Pancreas (tissue), 10 donors: ENCODE measurements around the gene NRP1. TPM values are rescaled to one million over a fixed set of nuclear protein-coding genes. Genes with fewer than 3 reads are reported as not detected.

Source experiments
- ATAC-seq, 4 donors: fragments of 200-7000 bp; cut with Tn5 transposase; one replicate each; pipeline versions ENCODE4 v1.8.0 to v1.9.1; 2020; ENCODE audit warnings: mild to moderate bottlenecking in 4 of 4, moderate library complexity in 4 of 4
- DNase-seq, 6 donors: peaks; one replicate each; pipeline ENCODE4 v3.0.0-alpha.2; 2020
- FAIRE-seq: peaks from 2 replicates; lab custom pipeline; 2012; peaks lifted over from hg19 to GRCh38; lab: Jason Lieb, UNC
- H3K27ac ChIP-seq, 4 donors: fragments of 200-600 bp; sonication (generic); 1 replicate in 3 of 4; 2 replicates in 1 of 4; pipeline versions ENCODE4 v1.5.0 to v1.8.0; 2020
- H3K27me3 ChIP-seq, 4 donors: fragments of 200-600 bp; one replicate each; pipeline ENCODE4 v1.8.0; 2021
- H3K36me3 ChIP-seq, 3 donors: fragments of 200-600 bp; sonication (generic) in 1 of 3; one replicate each; pipeline versions ENCODE4 v1.5.0 to v1.8.0; 2020 to 2021
- H3K4me1 ChIP-seq, 3 donors: fragments of 200-600 bp; one replicate each; pipeline ENCODE4 v1.8.0; 2021
- H3K4me3 ChIP-seq, 4 donors: fragments of 200-600 bp; sonication (generic) in 2 of 4; one replicate each; pipeline versions ENCODE4 v1.5.0 to v1.8.0; 2020 to 2021
- H3K9me3 ChIP-seq, 4 donors: fragments of 200-600 bp; one replicate each; pipeline ENCODE4 v1.8.0; 2021
- CTCF ChIP-seq, 4 donors: fragments of 200-600 bp; sonication (generic) in 3 of 4; IDR thresholded peaks; one replicate each; pipeline versions ENCODE4 v1.5.0 to v1.8.0; 2021; ENCODE audit warnings: antibody characterized with exemption in 4 of 4
- WGBS, 2 donors: extraction: QIAGEN DNeasy Blood & Tissue Kit; methylation state at CpG; one replicate each; pipeline ENCODE4 v1.1.7; 2013; 5-methylcytosine and 5-hydroxymethylcytosine counted together
- intact Hi-C, 3 donors: fragments of 100-400 bp; cut with DNase I; formaldehyde crosslinking; loops; one replicate each; pipeline versions ENCODE4 v1.11.1 to v1.14.2; 2022
- polyA plus RNA-seq, 2 donors: library from polyadenylated mRNA; stranded (reverse); fragments of 200-250 nt; gene quantifications; one replicate each; pipeline ENCODE4 v1.2.3, GENCODE V29; 2013
- total RNA-seq, 6 donors: library from RNA; stranded (reverse); fragmentation: NEBNext Ultra II Directional in 4 of 6; extraction: Animal tissue kit (Norgen Biotek cat#: 25700) in 4 of 6; gene quantifications; one replicate each; pipeline versions ENCODE4 v1.2.1 to v1.2.4, GENCODE V29; 2021 to 2023
- donor health status: healthy with polysubstance abuse.
- donor health status: DM: no; HTN: no; CAD: no; lungs with moderate emphysema.
- donor health status: DM: no; HTN: no; CAD: no.
- donor health status: control.
- donor health status: control.
- donor health status: Bipolar disorder and iron deficiency.
- donor health status: DM: yes; HTN: yes; CAD: no.
- donor health status: DM: no; HTN: no; CAD: no.
- donor health status: DM: no; HTN: no; CAD: no.
- donor health status: DM: yes; HTN: yes; CAD: no.

NRP1 gene
- total and polyA plus RNA-seq, 8 donors = 12.0 to 56.4 (median 28.4) TPM

GRCh38 chr10:33328253-33328652 is 6.2 kb downstream of the NRP1 start:
- ATAC-seq (no peak), DNase-seq (no peak), FAIRE-seq (no peak)
- peaks cover 0 to 12% (median 10%) of the 10 kb centered on the region in 3 donors for H3K4me1 ChIP-seq
- peak overlapping the region in 1 of 4 donors; percentile 4 for H3K4me3 ChIP-seq
- H3K9me3 ChIP-seq = no peaks in the 10 kb centered on the region
- intact Hi-C loops = loop anchor here in 1 of 3 donors (10.0 kb wide), 1 partner anchor 1307 kb away; no protein-coding TSS in a partner anchor
- H3K27ac ChIP-seq = no peak overlapping the region
- TF ChIP-seq CTCF (IDR thresholded peaks at IDR 0.05) = no peak
- no peaks in the 10 kb centered on the region for H3K27me3 ChIP-seq
- WGBS, 2 donors = 87 to 92% methylated on average over 3 of the region's 3 CpGs
- no peaks in the 10 kb centered on the region for H3K36me3 ChIP-seq

GRCh38 chr10:33327751-33328150 is 6.7 kb downstream of the NRP1 start:
- FAIRE-seq = no peak

GRCh38 chr10:33326933-33327332 is 7.5 kb downstream of the NRP1 start:
- 25 to 40% methylated on average over 2 of the region's 2 CpGs for WGBS, 2 donors
- Histone ChIP-seq H3K9me3 (no peaks in the 10 kb centered on the region), H3K27me3 (no peaks in the 10 kb centered on the region), H3K27ac (no peak overlapping the region), H3K36me3 (no peaks in the 10 kb centered on the region), H3K4me1 (peaks cover 0 to 12% (median 10%) of the 10 kb centered on the region in 3 donors), H3K4me3 (no peak overlapping the region)
- no peak for FAIRE-seq
- DNase-seq = no peak
- intact Hi-C loops = loop anchor here in 1 of 3 donors (10.0 kb wide), 1 partner anchor 1308 kb away; no protein-coding TSS in a partner anchor
- no peak for ATAC-seq
- TF ChIP-seq CTCF (IDR thresholded peaks at IDR 0.05) = no peak

More at GRCh38 chr10:33327751-33328150, 6.7 kb downstream of the NRP1 start:
- intact Hi-C loops = loop anchor here in 1 of 3 donors (10.0 kb wide), 1 partner anchor 1307 kb away; no protein-coding TSS in a partner anchor
- H3K27me3 ChIP-seq = no peaks in the 10 kb centered on the region
- no peak for TF ChIP-seq CTCF (IDR thresholded peaks at IDR 0.05)
- ATAC-seq = no peak
- H3K27ac ChIP-seq = no peak overlapping the region
- H3K4me3 ChIP-seq = no peak overlapping the region
- no peaks in the 10 kb centered on the region for H3K36me3 ChIP-seq
- DNase-seq = no peak
- peaks cover 0 to 12% (median 10%) of the 10 kb centered on the region in 3 donors for H3K4me1 ChIP-seq
- no peaks in the 10 kb centered on the region for H3K9me3 ChIP-seq

- no peak for TF ChIP-seq CTCF (IDR thresholded peaks at IDR 0.05)
- no peaks in the 10 kb centered on the region for H3K9me3 ChIP-seq
- DNase-seq (no peak), FAIRE-seq (no peak), ATAC-seq (no peak)
- WGBS, 2 donors = 52 to 53% methylated on average over 2 of the region's 2 CpGs
- H3K27me3 ChIP-seq = no peaks in the 10 kb centered on the region
- H3K4me3 ChIP-seq = no peak overlapping the region
- no peaks in the 10 kb centered on the region for H3K36me3 ChIP-seq
- peaks cover 0 to 10% (median 9%) of the 10 kb centered on the region in 3 donors for H3K4me1 ChIP-seq
- no peak overlapping the region for H3K27ac ChIP-seq
- intact Hi-C loops = loop anchor here in 1 of 3 donors (10.0 kb wide), 1 partner anchor 1309 kb away; no protein-coding TSS in a partner anchor
These were observed 8.5 kb downstream of the NRP1 start for GRCh38 chr10:33325929-33326328.

- no peak for FAIRE-seq
- WGBS, 2 donors = 67% methylated on average over 6 of the region's 6 CpGs
- no peak overlapping the region for H3K27ac ChIP-seq
- no peak for TF ChIP-seq CTCF (IDR thresholded peaks at IDR 0.05)
- no peaks in the 10 kb centered on the region for H3K36me3 ChIP-seq
- no peaks in the 10 kb centered on the region for H3K9me3 ChIP-seq
- H3K4me1 ChIP-seq = peaks cover 0 to 10% (median 6%) of the 10 kb centered on the region in 3 donors
- ATAC-seq = no peak
- DNase-seq = no peak
- H3K27me3 ChIP-seq = no peaks in the 10 kb centered on the region
- no peak overlapping the region for H3K4me3 ChIP-seq
- intact Hi-C loops = loop anchor here in 1 of 3 donors (10.0 kb wide), 1 partner anchor 1311 kb away; no protein-coding TSS in a partner anchor
These were observed 10.7 kb downstream of the NRP1 start for GRCh38 chr10:33323721-33324120.
